ENCODE measurements around the gene KCTD13.

DNA sequence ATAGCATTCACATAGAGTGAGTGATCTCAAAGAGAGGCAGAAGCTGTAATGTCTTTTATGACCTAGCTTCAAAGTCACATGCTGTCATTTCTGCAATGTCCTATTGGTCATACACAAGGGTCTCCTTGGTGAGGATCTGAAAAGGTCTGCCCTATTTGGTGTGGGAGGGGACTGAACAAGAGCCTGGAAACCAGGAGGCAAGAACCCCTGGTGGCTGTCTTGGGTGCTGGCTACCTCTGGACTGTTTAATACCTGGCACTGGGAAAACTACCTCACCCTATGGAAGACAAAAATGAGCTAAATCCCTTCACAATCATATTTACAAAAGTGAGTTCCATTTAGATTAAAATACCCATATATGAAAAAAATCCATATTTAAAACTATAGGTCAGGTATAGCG lies 9.0 kb downstream of the KCTD13 start:
- TF ChIP-seq MEF2A (IDR thresholded peaks at IDR 0.05; ENCODE audit: borderline replicate concordance, low read depth) = no peak
- TF ChIP-seq, protein P1, sequence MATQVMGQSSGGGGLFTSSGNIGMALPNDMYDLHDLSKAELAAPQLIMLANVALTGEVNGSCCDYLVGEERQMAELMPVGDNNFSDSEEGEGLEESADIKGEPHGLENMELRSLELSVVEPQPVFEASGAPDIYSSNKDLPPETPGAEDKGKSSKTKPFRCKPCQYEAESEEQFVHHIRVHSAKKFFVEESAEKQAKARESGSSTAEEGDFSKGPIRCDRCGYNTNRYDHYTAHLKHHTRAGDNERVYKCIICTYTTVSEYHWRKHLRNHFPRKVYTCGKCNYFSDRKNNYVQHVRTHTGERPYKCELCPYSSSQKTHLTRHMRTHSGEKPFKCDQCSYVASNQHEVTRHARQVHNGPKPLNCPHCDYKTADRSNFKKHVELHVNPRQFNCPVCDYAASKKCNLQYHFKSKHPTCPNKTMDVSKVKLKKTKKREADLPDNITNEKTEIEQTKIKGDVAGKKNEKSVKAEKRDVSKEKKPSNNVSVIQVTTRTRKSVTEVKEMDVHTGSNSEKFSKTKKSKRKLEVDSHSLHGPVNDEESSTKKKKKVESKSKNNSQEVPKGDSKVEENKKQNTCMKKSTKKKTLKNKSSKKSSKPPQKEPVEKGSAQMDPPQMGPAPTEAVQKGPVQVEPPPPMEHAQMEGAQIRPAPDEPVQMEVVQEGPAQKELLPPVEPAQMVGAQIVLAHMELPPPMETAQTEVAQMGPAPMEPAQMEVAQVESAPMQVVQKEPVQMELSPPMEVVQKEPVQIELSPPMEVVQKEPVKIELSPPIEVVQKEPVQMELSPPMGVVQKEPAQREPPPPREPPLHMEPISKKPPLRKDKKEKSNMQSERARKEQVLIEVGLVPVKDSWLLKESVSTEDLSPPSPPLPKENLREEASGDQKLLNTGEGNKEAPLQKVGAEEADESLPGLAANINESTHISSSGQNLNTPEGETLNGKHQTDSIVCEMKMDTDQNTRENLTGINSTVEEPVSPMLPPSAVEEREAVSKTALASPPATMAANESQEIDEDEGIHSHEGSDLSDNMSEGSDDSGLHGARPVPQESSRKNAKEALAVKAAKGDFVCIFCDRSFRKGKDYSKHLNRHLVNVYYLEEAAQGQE (IDR thresholded peaks at IDR 0.05; ENCODE audit: low read depth, low read length) = no peak
- TF ChIP-seq, protein P2, sequence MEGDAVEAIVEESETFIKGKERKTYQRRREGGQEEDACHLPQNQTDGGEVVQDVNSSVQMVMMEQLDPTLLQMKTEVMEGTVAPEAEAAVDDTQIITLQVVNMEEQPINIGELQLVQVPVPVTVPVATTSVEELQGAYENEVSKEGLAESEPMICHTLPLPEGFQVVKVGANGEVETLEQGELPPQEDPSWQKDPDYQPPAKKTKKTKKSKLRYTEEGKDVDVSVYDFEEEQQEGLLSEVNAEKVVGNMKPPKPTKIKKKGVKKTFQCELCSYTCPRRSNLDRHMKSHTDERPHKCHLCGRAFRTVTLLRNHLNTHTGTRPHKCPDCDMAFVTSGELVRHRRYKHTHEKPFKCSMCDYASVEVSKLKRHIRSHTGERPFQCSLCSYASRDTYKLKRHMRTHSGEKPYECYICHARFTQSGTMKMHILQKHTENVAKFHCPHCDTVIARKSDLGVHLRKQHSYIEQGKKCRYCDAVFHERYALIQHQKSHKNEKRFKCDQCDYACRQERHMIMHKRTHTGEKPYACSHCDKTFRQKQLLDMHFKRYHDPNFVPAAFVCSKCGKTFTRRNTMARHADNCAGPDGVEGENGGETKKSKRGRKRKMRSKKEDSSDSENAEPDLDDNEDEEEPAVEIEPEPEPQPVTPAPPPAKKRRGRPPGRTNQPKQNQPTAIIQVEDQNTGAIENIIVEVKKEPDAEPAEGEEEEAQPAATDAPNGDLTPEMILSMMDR (IDR thresholded peaks at IDR 0.05) = peak; percentile 15; the same call in 1 of the 2 replicates
- no peak for TF ChIP-seq TAF1 (IDR thresholded peaks at IDR 0.05; ENCODE audit: borderline replicate concordance, low read depth, low read length)
- TF ChIP-seq, protein P3, sequence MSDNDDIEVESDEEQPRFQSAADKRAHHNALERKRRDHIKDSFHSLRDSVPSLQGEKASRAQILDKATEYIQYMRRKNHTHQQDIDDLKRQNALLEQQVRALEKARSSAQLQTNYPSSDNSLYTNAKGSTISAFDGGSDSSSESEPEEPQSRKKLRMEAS (IDR thresholded peaks at IDR 0.05; ENCODE audit: low read depth) = no peak
- no peak for TF ChIP-seq POLR2AphosphoS5 (IDR thresholded peaks at IDR 0.05; ENCODE audit: low read depth, low read length)
- TF ChIP-seq CHD2 (IDR thresholded peaks at IDR 0.05; ENCODE audit: low read length, partially characterized antibody) = no peak

Data from SK-N-SH (cell line).